Measurements from ENCODE around the gene UCHL5. TPM values are rescaled to one million over a fixed set of nuclear protein-coding genes. Genes with fewer than 3 reads are reported as not detected.

Gene UCHL5
- polyA plus RNA-seq, 1 experiment, result 9.4 TPM

- TF ChIP-seq CTCF (IDR thresholded peaks at IDR 0.05; ENCODE audit: insufficient read depth, low read depth, low read length), result no peak
- ChIA-PET POLR2A (no interaction called here), CTCF (no interaction called here)
- Histone ChIP-seq H3K36me3 (ENCODE audit: control insufficient read depth, insufficient read depth, low read length) (peaks cover 6% of the 10 kb centered on the region; the same call in 1 of the 2 replicates), H3K4me3 (ENCODE audit: low read depth, low read length) (no peak overlapping the region), H3K27me3 (ENCODE audit: control insufficient read depth, insufficient read depth, low read length) (no peaks in the 10 kb centered on the region)
- DNase-seq (ENCODE audit: low read depth), result no peak
Observed at GRCh38 chr1:193077991-193078390, 18.8 kb upstream of the UCHL5 start.

GRCh38 chr1:193070942-193071341 is 11.8 kb upstream of the UCHL5 start:
- Histone ChIP-seq H3K27me3 (ENCODE audit: control insufficient read depth, insufficient read depth, low read length) (no peaks in the 10 kb centered on the region), H3K36me3 (ENCODE audit: control insufficient read depth, insufficient read depth, low read length) (no peaks in the 10 kb centered on the region), H3K4me3 (ENCODE audit: low read depth, low read length) (no peak overlapping the region)
- POLR2A ChIA-PET, result no interaction called here
- TF ChIP-seq CTCF (IDR thresholded peaks at IDR 0.05; ENCODE audit: insufficient read depth, low read depth, low read length), result no peak
- CTCF ChIA-PET, result interaction anchor here (0.6 kb wide), 1 partner anchor 274 kb away, joined by 3 read pairs; no protein-coding TSS in a partner anchor
- DNase-seq (ENCODE audit: low read depth), result no peak

- Histone ChIP-seq H3K4me3 (ENCODE audit: low read depth, low read length) (no peak overlapping the region), H3K36me3 (ENCODE audit: control insufficient read depth, insufficient read depth, low read length) (no peaks in the 10 kb centered on the region), H3K27me3 (ENCODE audit: control insufficient read depth, insufficient read depth, low read length) (no peaks in the 10 kb centered on the region)
- ChIA-PET CTCF (interaction anchor here (0.6 kb wide), 1 partner anchor 50 kb away, joined by 3 read pairs; no protein-coding TSS in a partner anchor), POLR2A (no interaction called here)
- no peak for DNase-seq (ENCODE audit: low read depth)
- no peak for TF ChIP-seq CTCF (IDR thresholded peaks at IDR 0.05; ENCODE audit: insufficient read depth, low read depth, low read length)
Observed at GRCh38 chr1:193070386-193070753, 11.2 kb upstream of the UCHL5 start.

- POLR2A ChIA-PET, result no interaction called here
- no peak for DNase-seq (ENCODE audit: low read depth)
- peak; percentile 25; the same call in 1 of the 2 replicates for TF ChIP-seq CTCF (IDR thresholded peaks at IDR 0.05; ENCODE audit: insufficient read depth, low read depth, low read length)
Observed at GRCh38 chr1:193069748-193070385, 10.7 kb upstream of the UCHL5 start.

DNA sequence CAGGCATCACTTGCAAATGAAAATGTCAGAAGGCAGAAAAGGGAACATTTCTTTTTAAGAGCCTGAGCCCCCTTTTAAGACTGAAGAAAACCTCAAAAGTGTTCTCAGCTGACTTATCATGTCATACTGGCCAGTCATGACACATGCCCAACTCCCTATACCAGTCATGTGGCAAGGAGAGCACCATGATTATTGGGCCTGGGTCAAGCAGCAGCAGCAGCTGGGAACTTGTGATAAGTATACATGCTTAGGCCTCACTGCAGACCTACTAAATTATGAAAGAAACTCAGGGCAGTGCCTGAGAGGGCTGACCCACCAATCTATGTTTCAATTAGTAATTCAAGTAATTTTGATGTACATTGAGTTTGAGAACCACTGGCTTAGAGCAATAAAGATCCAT is 8.9 kb upstream of the UCHL5 start:
- ChIA-PET POLR2A (no interaction called here), CTCF (no interaction called here)
- Histone ChIP-seq H3K4me3 (ENCODE audit: low read depth, low read length) (no peak overlapping the region), H3K36me3 (ENCODE audit: control insufficient read depth, insufficient read depth, low read length) (no peaks in the 10 kb centered on the region), H3K27me3 (ENCODE audit: control insufficient read depth, insufficient read depth, low read length) (no peaks in the 10 kb centered on the region)
- no peak for DNase-seq (ENCODE audit: low read depth)
- TF ChIP-seq CTCF (IDR thresholded peaks at IDR 0.05; ENCODE audit: insufficient read depth, low read depth, low read length), result no peak

More at GRCh38 chr1:193069748-193070385, 10.7 kb upstream of the UCHL5 start:
- CTCF ChIA-PET, result interaction anchor here (0.6 kb wide), 1 partner anchor 50 kb away, joined by 3 read pairs; no protein-coding TSS in a partner anchor
- Histone ChIP-seq H3K27me3 (ENCODE audit: control insufficient read depth, insufficient read depth, low read length) (no peaks in the 10 kb centered on the region), H3K4me3 (ENCODE audit: low read depth, low read length) (no peak overlapping the region), H3K36me3 (ENCODE audit: control insufficient read depth, insufficient read depth, low read length) (no peaks in the 10 kb centered on the region)

Data from BJ (cell line).